Measurements from ENCODE around the gene PLOD2.
"Not testable (repeated sequence)": the region's sequence is repeated elsewhere in the genome, so short reads cannot be mapped to it uniquely, and the experiment has no call there.

The PLOD2 gene

GRCh38 chr3:146139586-146140110, 21.3 kb downstream of the PLOD2 start:
- no peak for DNase-seq (ENCODE audit: low read depth in 1 of 2, low spot score in 1 of 2)

- no peak for DNase-seq (ENCODE audit: low read depth in 1 of 2, low spot score in 1 of 2)
Observed at GRCh38 chr3:146138902-146139301, 22.1 kb downstream of the PLOD2 start.

- no peak for DNase-seq (ENCODE audit: low read depth in 1 of 2, low spot score in 1 of 2)
Observed at GRCh38 chr3:146136647-146137046, 24.3 kb downstream of the PLOD2 start.

- no peak for DNase-seq (ENCODE audit: low read depth in 1 of 2, low spot score in 1 of 2)
Observed at GRCh38 chr3:146134348-146135117, 26.5 kb downstream of the PLOD2 start.

- no peak for DNase-seq (ENCODE audit: low read depth in 1 of 2, low spot score in 1 of 2)
Observed at GRCh38 chr3:146133441-146133840, 27.5 kb downstream of the PLOD2 start.

GRCh38 chr3:146131616-146132410, 29.2 kb downstream of the PLOD2 start:
- no peak for DNase-seq (ENCODE audit: low read depth in 1 of 2, low spot score in 1 of 2)

GRCh38 chr3:146130881-146131371, 30.1 kb downstream of the PLOD2 start:
- no peak for DNase-seq (ENCODE audit: low read depth in 1 of 2, low spot score in 1 of 2)

GRCh38 chr3:146129750-146130149, 31.2 kb downstream of the PLOD2 start:
- no peak for DNase-seq (ENCODE audit: low read depth in 1 of 2, low spot score in 1 of 2)

GRCh38 chr3:146128939-146129338, 32.0 kb downstream of the PLOD2 start:
- no peak for DNase-seq (ENCODE audit: low read depth in 1 of 2, low spot score in 1 of 2)

- DNase-seq (ENCODE audit: low read depth in 1 of 2, low spot score in 1 of 2): no peak
Observed at GRCh38 chr3:146128179-146128578, 32.8 kb downstream of the PLOD2 start.

GRCh38 chr3:146125951-146126350, 35.0 kb downstream of the PLOD2 start:
- DNase-seq (ENCODE audit: low read depth in 1 of 2, low spot score in 1 of 2): no peak

- no peak for DNase-seq (ENCODE audit: low read depth in 1 of 2, low spot score in 1 of 2)
Observed at GRCh38 chr3:146124126-146124801, 36.7 kb downstream of the PLOD2 start.

GRCh38 chr3:146117406-146118285, 43.3 kb downstream of the PLOD2 start:
- no peak for DNase-seq (ENCODE audit: low read depth in 1 of 2, low spot score in 1 of 2)

- no peak for DNase-seq (ENCODE audit: low read depth in 1 of 2, low spot score in 1 of 2)
Observed at GRCh38 chr3:146115619-146116018, 45.4 kb downstream of the PLOD2 start.

GRCh38 chr3:146113804-146114203, 47.2 kb downstream of the PLOD2 start:
- not testable (repeated sequence) for DNase-seq (ENCODE audit: low read depth in 1 of 2, low spot score in 1 of 2)

- DNase-seq (ENCODE audit: low read depth in 1 of 2, low spot score in 1 of 2): no peak
Observed at GRCh38 chr3:146111337-146111736, 49.6 kb downstream of the PLOD2 start.

GRCh38 chr3:146110161-146110560, 50.8 kb downstream of the PLOD2 start:
- DNase-seq (ENCODE audit: low read depth in 1 of 2, low spot score in 1 of 2): no peak

GRCh38 chr3:146106986-146107385, 54.0 kb downstream of the PLOD2 start:
- no peak for DNase-seq (ENCODE audit: low read depth in 1 of 2, low spot score in 1 of 2)

- DNase-seq (ENCODE audit: low read depth in 1 of 2, low spot score in 1 of 2): no peak
Observed at GRCh38 chr3:146104068-146104467, 56.9 kb downstream of the PLOD2 start.

GRCh38 chr3:146102885-146103284, 58.1 kb downstream of the PLOD2 start:
- no peak for DNase-seq (ENCODE audit: low read depth in 1 of 2, low spot score in 1 of 2)
